Measurements from ENCODE around the gene GSTT2.
"Not testable (repeated sequence)": the region's sequence is repeated elsewhere in the genome, so short reads cannot be mapped to it uniquely, and the experiment has no call there.

Gene GSTT2

DNA sequence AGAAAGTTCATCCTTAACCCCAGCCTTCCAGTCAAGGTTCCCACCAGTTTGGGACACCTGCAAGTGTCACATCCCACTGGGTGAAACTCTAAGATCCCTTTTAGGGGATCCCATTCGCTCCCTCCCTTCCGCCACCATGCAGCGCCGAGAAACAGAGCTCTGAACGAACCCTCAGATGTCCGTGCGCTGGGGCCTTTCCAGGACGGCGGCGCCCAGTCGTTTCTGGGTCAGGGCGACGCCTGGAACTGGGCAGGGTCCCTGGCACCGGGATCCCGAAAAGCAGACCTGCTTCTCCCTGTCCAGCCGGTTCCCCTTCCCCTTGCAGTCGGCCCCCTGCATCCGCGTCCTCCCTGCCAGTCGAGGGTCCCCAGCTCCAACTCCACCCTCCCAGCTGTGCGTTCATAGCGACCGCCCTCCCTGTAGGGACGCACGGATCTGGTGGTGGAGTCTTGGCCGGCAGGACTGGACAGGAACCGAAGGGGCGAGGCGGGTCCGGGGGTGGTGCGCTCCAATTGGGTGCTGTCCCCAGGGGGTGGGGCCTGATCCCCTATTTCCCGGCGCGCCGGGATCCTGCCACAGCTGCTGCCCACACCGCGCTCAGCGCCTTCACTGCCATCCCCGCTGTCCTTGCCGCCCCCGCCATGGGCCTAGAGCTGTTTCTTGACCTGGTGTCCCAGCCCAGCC is at the start of gene GSTT2:
TSS of gene GSTT2 (plus strand) at position 578 of the 684 bp plus-strand sequence.
- DNase-seq = not testable (repeated sequence)

DNA sequence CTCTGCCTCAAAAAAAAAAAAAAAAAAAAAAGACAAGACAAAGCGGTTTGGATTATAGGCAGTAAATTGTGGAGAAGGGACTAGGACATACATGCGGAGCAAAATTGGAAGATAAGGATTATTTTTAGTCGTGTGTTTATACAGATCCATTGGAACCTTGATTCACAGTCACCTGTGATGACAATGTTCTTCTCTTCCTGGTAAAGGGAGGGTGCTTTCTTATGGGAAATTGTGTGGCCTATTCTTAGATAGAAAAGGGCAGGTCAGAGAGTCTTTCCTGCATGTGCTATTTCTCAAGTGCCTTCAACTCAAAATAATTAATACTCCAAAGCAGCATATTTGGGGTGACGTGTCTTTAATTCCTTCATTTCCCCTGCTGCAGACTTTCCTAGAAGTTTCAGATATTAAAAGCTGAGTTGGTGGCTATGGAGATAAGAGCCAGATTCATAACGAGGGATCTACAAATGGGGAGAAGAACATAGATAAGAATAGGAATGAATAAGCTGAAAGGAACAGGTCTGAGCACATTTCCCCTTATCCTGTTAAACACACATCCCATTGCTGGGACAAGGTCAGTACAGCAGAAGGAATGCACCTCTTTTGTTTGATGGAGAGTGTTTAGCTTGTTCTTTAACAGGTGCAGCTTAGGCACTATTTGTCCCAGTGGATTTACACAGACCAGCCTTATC is 41.5 kb upstream of the GSTT2 start:
- DNase-seq = no peak

DNA sequence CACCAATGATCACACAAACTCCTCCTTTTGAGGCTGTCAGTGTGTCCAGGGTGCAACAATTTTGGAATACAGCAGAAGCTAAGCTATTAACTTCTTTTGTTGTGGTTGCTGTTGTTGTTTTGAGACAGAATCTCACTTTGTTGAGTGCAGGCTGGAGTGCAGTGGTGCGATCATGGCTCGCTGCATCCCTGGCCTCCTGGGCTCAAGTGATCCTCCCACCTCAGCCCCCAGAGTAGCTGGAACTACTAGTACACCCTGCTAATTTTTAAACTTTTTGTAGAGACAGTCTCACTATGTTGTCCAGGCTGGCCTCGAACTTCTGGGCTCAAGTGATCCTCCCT is 40.9 kb upstream of the GSTT2 start:
- DNase-seq = no peak

DNA sequence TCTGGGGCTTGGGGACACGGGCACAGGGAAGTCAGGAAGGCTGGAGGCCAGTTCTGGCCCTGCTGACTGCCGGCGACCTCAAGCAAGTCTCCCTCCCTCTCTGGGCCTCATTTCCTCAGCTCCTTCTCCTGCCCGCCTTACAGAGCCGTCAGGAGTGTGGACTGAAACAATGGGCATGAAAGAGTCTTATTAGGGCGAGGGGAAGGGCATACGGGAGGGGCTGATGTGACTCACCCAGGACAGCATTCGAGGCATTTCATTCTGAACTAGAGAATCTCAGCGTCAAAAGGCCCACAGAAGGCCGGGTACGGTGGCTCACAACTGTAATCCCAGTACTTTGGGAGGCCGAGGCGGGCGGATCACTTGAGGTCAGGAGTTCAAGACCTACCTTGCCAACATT is 39.8 kb upstream of the GSTT2 start:
- DNase-seq = not testable (repeated sequence)

DNA sequence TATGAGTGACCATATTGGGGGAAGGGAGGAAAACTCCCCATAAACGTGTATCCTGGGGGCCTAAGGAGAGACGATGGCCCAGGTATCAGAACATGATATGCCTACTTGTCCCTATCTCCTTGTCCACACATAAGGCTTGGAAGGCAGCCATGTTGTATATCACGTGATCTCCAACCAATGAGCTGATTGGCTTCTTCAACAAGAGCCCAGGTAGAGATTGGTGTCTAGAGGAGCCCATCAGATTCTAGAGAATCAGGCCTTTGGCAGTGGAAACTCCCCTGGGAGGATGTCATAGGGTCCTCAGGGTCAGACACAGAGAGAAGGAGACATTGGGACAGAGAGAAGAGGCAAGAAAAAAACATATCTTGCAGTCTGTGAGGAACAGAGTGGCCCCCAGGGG is 32.5 kb upstream of the GSTT2 start:
- not testable (repeated sequence) for DNase-seq

DNA sequence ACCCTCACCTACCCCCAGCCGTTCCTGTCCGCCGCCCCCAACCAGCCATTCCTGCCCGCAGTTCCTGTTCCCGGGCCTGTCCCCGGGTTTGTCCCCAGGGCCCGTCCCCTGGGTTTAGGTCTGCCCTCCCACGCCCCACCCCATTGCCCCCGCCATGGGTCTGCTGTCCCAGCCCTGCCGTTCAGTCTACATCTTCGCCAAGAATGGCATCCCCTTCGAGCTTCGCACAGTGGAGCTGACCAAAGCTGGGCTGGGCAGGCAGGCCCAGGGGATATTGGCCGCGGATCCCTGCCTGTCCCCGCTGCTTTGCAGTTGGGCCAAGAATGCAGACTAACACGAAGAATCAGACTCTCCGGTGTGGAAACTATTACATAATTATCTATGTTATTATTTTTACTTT is 30.2 kb upstream of the GSTT2 start:
- not testable (repeated sequence) for DNase-seq

DNA sequence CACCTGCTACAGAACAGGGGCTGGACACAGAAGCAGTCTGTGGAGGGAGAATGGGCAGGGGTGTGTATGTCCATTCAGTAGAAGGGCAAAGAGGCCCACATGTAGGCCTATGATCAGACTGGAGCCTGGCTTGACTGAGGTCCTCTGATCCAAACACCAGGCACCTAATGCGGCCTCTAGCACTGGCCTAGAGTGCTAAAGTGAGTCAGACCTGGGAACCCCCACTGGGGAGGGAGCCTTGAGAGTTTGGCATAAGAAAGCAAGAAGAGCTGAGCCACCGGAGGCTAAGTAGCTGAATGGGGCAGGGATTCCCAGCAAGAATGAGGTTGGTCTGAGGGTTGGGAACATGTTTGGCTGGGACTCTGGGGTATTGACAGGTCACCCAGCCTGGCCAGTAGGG is 28.6 kb upstream of the GSTT2 start:
- not testable (repeated sequence) for DNase-seq

DNA sequence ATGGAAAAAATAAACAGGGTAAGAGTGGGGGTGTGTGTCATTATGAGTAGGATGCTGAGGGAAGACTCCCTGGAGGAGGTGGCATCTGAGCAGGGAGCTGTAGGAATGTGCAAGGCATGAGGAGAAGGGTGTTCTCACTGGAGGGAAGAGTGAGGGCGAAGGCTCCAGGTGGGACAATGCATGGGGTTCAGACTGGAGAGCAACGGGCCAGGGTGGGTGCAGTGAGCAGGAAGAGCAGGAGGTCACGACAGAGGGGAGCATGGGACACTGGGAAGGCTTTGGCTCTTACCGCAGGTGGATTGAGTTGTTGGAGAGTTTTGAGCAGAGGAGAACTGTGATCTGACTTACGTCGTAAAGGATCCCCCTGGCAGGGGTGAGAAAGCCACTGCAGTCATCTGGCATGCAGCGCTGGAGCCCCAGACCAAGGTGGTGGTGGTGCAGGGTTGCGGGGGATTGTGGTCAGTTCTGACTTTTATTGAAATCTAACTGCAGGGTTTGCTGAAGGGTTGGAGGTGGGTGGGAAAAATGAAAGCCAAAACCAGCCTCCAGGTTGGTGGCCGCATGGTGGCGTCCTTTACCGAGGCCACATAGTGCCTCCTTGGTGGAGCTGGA is 27.0 kb upstream of the GSTT2 start:
- not testable (repeated sequence) for DNase-seq

DNA sequence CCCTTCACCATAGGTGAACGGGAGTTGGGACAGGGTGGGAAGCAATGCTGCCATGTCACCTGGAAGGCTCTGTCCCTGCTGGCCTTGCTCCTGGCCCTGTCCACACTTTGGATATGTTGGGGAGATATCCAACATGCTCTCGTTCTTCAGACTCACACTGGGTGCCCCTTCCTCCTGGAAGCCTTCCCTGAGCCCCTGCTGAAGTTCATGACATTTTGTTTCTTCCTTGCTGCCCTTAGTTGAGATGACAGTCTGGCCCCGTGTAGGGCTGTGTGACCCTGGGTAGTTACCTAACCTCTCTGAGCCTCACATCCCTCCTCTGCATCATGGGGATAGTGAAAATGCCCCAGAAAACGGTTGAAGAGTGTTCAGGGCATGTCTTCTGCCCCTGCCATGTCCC is 26.4 kb upstream of the GSTT2 start:
- DNase-seq = not testable (repeated sequence)

DNA sequence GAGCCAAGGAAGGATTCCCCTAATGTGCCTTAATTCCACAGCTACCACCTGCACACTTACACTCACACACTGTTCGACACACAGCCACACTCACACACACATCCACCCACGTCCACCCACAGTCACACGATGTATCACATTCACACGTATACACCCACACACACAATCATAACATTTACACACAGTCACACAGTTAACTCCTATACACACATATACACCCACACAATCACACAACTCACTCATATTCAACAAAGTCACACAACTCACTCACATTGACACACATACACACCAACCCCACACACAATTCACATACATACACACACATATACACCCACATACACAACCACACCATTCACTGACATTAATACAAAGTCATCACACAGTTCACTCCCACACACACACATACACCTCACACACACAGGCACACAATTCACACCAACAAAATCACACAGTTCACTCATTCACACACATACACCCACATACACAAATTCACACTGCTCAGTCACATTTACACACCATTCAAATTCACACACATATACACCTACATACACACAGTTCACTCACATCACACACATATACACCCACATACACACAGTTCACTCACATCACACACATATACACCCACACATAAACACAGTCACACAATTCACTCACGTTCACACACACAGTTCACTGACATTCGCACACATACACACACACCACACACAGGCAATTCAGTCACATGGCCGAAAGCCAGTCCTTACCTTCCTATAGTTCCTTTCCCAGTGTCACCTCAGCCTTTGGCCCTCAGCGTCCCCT is 25.5 kb upstream of the GSTT2 start:
- DNase-seq = not testable (repeated sequence)

DNA sequence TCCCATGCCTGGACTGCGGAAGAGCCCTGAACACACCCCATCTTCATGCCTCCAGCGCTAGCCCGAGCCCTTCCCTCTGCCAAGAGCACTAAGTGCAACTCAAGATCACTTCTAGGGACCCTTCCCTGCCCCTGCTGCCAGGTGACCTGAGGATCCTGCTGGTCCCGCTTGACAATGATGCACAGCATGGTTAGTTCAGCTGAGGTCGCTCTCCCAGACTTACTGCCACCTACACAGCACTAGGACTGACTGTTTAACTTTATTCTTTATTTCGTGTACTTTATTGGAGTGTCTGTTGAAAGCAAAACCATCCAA is 25.0 kb upstream of the GSTT2 start:
- DNase-seq = not testable (repeated sequence)

DNA sequence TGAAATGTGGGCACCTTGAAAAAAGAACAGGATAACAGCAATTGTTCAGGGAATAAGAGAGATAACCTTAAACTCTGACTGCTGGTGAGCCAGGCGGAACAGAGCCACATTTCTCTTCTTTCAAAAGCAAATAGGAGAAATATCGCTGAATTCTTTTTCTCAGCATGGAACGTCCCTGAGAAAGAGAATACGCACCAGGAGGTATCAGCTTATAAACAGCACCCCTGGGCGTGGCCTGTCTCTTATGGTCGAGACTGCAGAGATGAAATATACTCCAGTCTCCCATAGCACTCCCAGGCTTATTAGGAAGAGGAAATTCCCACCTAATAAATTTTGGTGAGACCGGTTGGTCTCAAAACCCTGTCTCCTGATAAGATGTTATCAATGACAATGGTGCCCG is 24.0 kb upstream of the GSTT2 start:
- DNase-seq = not testable (repeated sequence)

DNA sequence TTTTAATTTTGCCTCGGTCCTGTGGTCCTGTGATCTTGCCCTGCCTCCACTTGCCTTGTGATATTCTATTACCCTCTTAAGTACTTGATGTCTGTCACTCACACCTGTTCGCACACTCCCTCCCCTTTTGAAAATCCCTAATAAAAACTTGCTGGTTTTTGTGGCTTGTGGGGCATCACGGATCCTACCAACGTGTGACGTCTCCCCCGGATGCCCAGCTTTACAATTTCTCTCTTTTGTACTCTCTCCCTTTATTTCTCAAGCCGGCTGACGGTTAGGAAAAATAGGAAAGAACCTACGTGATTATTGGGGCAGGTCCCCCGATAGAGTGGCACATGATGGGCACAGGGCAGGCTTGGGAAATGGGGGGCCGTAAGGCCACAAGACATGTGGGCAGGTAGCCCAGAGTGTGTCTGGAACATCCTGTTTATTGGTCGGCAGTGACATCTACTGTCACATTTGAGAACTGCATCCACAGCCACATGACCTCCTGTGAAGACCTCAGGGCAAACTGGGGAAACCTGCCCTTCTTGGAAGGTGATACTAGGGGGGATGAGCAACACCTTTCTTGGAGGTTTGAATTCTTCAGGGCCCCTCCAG is 23.5 kb upstream of the GSTT2 start:
- peak; percentile 84 for DNase-seq

DNA sequence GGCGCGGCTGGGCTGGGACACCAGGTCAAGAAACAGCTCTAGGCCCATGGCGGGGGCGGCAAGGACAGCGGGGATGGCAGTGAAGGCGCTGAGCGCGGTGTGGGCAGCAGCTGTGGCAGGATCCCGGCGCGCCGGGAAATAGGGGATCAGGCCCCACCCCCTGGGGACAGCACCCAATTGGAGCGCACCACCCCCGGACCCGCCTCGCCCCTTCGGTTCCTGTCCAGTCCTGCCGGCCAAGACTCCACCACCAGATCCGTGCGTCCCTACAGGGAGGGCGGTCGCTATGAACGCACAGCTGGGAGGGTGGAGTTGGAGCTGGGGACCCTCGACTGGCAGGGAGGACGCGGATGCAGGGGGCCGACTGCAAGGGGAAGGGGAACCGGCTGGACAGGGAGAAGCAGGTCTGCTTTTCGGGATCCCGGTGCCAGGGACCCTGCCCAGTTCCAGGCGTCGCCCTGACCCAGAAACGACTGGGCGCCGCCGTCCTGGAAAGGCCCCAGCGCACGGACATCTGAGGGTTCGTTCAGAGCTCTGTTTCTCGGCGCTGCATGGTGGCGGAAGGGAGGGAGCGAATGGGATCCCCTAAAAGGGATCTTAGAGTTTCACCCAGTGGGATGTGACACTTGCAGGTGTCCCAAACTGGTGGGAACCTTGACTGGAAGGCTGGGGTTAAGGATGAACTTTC is 18.7 kb upstream of the GSTT2 start, which contains the start of gene GSTT2B:
TSS of gene GSTT2B (minus strand) at position 112 of the 688 bp plus-strand sequence. CDS start at position 48, 64 bp downstream.
- DNase-seq = not testable (repeated sequence)

DNA sequence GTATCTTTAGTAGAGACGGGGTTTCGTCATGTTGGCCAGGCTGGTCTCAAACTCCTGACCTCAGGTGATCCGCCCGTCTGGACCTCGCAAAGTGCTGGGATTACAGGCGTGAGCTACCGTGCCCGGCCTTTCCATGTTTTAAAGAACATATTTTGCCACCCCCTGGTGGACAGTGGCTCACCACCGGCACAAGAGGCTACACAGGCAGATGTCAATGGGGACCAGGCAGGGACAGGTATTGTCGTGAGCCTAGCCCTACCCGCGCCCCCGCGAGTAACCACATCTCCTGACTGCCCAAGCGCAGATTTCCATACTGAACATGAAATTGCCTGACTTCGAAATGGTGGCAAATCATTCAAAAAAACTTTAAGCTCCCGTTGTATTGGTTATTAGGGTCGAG is 13.8 kb upstream of the GSTT2 start:
- DNase-seq = not testable (repeated sequence)

DNA sequence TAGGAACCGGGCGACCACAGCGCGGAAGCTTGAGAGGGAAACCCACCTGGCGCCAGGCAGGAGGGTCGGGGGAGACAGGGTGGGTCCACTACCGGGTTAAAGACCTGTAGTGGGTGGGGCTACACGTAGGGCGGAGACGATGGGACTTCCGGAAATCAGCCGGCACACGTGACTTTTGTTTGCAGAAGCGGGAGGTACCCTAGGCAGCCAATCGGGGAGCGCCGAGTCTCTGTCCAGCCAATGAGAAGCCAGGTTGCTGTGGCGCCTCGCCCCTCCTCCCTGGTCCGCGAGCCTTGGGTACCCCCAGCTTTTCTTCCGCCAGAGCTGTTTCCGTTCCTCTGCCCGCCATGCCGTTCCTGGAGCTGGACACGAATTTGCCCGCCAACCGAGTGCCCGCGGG is 13.4 kb upstream of the GSTT2 start, which contains the start of gene DDTL:
TSS of gene DDTL (plus strand) at position 321 of the 400 bp plus-strand sequence. CDS start at position 348, 27 bp downstream.
- not testable (repeated sequence) for DNase-seq

DNA sequence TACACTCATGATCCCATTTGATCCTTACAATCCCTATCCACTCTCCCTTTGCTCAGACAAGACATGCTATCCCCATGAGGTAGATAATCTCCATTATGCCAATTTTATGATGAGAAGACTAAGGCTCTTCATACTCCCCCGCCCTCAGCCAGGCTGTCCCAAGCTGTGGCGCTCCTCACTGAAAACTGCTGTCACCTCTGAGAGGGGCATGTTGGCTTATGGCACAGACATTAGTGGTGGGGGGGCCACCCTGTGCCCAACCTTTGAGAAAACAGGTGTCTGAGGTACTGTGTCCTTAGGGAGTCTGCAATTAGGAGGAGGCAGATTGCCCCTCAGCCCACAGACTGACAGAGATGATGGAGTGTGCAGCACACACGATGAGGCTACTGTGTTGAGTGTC is 10.9 kb upstream of the GSTT2 start:
- no peak for DNase-seq

DNA sequence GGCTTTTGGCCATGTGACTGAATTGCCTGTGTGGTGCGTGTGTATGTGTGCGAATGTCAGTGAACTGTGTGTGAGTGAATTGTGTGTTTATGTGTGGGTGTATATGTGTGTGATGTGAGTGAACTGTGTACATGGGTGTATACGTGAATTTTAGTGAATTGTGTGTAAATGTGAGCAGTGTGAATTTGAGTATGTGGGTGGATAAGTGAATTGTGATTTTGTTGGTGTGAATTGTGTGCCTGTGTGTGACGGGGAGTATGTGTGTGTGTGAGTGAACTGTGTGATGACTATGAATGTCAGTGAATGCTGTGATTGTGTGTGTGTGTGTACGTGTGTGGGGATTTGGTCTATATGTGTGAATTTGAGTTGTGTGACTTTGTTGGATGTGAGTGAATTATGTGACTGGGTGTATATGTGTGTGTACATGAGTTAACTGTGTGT is 9.7 kb upstream of the GSTT2 start:
- no peak for DNase-seq

DNA sequence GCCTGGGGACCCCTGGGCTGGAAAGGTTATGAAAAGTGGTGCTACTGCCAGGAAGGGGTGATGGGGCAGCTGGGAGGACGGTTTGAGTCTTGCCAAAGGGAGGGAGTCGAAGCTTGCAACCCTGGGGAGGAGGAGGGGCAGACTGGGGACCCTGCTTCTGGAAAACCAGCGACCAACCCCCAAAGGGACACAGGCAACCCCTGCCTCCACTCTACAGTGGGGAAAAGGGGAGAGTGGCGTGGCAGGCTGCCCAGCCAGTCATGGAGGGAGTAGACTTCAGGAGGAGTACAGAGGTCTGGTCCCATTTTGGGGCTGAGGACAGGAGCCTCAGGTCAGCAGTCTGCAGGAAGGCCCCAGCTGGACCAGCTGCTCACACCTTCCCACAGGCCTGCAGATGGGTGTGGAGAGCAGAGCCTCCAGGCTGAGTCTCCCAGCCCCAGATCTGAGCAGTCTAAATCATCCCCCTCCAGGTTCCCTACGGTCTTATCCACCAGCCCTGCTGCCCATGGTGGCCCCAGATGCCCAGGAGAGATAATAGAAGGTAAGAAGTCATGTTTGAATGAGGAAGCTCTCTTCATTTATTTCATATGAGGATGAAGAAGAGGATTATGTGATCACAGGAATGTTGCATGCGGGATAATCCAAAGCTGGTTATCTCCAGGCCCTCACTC is 9.0 kb upstream of the GSTT2 start:
- no peak for DNase-seq

DNA sequence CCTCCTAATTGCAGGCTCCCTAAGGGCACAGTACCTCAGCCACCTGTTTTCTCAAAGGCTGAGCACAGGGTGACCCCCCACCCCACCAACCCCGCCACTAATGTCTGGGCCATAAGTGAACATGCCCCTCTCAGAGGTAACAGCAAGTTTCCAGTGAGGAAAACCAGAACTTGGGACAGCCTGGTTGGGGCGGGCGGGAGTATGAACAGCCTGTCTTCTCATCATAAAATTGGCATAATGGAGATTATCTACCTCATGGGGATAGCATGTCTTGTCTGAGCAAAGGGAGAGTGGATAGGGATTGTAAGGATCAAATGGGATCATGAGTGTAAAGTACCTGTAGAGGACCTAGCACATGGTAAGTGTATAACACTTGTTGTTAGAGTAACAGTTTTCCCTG is 8.0 kb upstream of the GSTT2 start:
- DNase-seq = not testable (repeated sequence)

DNA sequence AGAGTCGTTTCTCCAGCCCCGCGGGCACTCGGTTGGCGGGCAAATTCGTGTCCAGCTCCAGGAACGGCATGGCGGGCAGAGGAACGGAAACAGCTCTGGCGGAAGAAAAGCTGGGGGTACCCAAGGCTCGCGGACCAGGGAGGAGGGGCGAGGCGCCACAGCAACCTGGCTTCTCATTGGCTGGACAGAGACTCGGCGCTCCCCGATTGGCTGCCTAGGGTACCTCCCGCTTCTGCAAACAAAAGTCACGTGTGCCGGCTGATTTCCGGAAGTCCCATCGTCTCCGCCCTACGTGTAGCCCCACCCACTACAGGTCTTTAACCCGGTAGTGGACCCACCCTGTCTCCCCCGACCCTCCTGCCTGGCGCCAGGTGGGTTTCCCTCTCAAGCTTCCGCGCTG is 5.6 kb upstream of the GSTT2 start, which contains the start of gene DDT:
TSS of gene DDT (minus strand) at position 97 of the 400 bp plus-strand sequence. CDS start at position 70, 27 bp downstream.
- not testable (repeated sequence) for DNase-seq
